ENCODE data around the gene CDHR5.
A peak's percentile ranks its signal among the peaks of the same experiment; 100 is the strongest.
"Not testable (repeated sequence)": the region's sequence is repeated elsewhere in the genome, so short reads cannot be mapped to it uniquely, and the experiment has no call there.

CDHR5 gene, protein sequence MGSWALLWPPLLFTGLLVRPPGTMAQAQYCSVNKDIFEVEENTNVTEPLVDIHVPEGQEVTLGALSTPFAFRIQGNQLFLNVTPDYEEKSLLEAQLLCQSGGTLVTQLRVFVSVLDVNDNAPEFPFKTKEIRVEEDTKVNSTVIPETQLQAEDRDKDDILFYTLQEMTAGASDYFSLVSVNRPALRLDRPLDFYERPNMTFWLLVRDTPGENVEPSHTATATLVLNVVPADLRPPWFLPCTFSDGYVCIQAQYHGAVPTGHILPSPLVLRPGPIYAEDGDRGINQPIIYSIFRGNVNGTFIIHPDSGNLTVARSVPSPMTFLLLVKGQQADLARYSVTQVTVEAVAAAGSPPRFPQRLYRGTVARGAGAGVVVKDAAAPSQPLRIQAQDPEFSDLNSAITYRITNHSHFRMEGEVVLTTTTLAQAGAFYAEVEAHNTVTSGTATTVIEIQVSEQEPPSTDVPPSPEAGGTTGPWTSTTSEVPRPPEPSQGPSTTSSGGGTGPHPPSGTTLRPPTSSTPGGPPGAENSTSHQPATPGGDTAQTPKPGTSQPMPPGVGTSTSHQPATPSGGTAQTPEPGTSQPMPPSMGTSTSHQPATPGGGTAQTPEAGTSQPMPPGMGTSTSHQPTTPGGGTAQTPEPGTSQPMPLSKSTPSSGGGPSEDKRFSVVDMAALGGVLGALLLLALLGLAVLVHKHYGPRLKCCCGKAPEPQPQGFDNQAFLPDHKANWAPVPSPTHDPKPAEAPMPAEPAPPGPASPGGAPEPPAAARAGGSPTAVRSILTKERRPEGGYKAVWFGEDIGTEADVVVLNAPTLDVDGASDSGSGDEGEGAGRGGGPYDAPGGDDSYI

DNA sequence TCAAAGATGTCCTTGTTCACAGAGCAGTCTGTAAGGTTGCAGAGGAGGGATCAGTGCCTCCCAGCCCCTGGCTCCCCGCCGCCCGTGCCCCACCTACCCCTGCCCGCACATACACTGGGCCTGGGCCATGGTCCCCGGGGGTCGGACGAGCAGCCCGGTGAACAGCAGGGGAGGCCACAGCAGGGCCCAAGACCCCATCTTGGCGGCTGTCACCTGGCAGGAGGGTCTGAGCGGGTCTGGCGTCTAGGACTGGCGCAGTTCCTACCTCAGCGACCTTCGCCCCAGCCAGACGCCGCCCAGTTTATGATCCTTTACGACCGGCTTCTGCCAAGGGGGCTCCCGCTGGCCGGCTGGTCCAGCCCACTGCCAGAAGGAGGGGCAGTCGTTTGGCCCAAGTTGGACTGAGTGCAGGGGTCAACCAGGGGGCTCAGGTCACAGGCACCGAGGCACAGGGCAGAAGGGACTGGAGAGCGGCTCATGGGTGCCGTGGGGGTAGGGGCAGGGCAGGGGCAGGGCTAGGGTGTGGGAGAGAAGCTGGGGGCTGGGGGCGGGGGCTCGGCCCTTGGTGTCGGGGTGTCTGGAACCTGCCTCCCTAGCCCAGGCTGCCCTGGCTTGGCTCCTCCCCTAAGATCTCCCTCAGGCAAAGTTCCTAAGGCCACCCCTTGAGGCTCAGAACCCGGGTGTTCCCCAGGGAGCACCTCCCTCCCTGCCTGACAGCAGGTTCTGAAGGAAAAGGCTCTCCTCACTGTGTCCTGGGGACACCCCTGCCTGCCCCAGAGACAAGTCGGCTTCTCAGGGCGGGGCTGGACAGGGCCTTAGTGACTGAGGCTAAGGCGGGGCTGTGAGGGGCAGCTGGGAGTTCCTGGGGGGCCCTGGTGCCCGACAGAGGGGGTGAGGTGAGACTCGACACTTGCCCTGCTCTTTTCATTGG lies at the start of gene CDHR5:
TSS of gene CDHR5 (minus strand) at position 251 of the 931 bp plus-strand sequence. CDS start at position 198, 53 bp downstream.
- DNase-seq (ENCODE audit: low read depth, low spot score): no peak

DNA sequence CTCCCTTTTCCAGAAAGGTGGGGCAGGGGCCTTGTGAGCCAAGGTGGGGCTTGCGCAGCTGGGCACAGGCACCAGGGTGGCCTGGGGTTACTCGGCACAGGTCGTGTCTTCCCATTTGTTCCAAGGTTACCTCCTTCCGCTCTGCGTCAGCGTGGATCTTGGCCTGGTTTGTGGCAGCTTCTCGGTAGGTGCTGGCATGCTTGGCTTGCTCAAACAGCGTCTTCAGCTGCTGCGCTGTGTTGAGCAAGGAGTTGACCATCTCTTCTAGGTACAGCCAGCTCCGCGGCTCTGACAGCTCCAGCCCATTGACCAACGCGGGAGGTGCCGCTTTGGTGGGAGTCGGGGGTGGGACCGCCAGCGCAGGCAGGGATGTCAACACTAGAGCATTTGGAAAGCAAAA lies 49.7 kb upstream of the CDHR5 start:
- no peak for DNase-seq (ENCODE audit: low read depth, low spot score)

DNA sequence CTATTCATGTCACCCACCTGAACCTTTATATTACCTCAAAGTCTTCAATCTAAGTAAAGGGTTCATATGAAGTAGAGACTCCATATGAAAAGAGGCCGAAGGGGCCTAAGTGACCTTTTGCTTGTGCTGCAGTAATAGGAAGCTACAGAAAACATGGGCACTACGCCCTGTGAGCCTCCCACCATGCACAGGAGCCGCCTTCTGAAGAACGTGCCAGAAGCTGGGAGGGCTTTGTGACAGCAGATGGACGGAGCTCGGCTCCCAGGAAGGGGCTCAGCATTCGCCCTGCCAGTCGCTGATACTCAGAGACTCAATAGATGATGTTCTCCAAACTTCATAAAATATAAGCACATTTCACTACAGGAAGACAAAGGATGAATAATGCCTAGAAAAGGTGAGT lies 49.1 kb upstream of the CDHR5 start:
- DNase-seq (ENCODE audit: low read depth, low spot score): no peak

DNA sequence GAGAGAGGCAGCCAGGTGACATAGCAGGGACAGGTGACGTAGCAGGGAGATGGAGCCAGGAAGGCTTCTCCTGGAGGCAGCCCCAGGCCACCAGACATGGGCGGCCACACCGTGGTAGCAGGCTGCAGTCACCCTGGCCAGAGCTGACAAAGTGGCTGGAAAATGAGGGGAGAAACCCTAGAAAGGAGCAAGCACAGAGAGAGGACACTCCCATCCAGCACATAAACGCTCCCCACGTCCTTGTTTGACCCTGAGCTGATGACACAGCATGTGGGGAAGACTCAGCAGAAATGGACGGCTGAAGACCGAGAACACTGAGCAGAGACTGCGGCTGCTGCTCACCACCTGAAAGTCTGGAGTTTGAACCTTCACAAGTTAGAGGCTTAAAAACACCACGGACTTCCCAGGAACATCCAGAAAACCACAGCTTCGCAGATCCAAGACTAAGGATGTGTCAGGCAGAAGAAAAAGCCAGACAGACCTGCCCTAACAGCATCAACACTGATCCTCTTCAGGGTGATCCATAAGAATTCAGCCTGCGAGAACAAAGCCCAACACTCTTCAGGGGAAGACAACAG lies 41.0 kb upstream of the CDHR5 start:
- DNase-seq (ENCODE audit: low read depth, low spot score): peak; percentile 7

DNA sequence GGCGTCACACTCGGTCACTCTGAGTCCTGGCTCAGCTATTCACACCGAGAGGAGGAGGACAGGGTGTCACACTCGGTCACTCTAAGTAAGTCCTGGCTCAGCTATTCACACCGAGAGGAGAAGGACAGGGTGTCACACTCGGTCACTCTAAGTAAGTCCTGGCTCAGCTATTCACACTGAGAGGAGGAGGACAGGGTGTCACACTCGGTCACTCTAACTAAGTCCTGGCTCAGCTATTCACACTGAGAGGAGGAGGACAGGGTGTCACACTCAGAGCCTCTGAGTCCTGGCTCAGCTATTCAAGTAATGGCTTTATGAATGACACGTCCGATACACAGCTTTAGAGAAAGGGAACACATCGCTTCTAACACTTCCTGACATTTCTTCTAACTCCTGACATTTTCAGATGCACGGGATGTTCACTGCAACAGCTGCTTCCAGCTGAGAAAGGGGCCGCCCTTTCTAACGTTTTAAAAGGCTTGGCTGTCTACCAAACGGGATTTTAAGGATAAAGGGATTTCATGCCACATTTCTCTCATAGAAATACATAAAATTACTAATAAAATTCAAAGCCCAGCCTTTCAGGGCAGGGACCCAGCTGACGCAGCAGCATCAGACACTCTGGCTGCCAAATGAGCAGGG lies 40.4 kb upstream of the CDHR5 start:
- DNase-seq (ENCODE audit: low read depth, low spot score): no peak

DNA sequence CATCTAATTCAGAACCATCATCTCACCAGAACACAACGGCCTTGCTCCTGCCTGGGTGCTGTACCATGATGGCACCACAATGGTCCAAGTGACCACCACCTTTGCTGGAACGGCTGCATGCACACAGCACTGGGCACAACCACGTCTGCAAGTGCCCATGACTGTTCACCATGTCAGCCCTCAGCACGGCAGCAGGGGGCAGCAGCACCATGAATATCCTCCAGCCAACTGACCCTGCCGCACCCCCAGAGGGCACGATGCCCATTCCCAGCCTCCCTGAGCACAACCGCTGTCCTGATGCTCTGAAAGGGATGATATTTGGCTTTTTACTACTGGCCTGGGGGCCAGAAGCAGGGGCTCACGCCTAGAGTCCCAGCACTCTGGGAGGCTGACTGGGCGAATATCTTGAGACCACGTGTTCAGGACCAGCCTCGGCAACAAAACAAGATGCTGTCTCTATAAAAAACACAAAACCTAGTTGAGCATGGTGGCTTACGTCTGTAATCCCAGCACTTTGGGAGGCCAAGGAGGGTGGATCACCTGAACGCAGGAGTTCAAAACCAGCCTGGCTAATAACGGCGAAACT lies 38.0 kb upstream of the CDHR5 start:
- peak; percentile 13 for DNase-seq (ENCODE audit: low read depth, low spot score)

DNA sequence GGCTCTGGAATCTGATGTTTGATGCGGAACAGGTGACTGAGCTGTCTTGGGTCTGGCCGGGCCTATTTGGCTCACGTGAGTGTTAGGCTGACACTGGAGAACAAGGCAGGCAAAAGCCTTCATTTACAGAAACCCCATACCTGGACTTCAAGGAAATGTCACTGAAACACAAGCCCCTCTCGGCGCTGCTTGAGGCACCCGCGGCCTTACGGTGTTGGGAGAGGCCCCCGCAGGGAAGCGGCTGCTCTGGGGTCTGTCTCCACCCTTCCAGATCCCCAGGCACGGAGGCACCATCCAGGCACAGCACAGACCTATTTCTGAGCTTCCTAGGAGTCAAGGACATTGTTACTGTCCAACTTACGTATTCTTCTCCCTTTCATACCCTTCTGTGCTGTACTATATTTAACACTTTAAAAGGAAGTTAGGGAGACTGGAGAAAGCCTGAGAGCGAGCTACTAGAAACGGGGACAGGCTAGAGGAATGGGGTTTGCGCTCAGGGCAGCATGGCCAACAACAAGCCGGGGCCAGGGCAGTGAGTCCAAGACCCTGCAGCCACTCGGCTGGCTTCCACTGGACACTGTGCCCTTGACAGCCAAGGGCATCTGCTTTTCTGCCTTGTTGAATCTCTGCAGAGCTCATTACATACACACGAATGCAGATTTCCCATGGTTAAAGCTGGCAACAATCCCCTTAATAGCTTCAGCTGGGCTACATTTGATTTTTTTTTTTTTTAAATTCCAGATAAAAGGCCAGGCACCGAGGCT lies 36.1 kb upstream of the CDHR5 start:
- DNase-seq (ENCODE audit: low read depth, low spot score): no peak

DNA sequence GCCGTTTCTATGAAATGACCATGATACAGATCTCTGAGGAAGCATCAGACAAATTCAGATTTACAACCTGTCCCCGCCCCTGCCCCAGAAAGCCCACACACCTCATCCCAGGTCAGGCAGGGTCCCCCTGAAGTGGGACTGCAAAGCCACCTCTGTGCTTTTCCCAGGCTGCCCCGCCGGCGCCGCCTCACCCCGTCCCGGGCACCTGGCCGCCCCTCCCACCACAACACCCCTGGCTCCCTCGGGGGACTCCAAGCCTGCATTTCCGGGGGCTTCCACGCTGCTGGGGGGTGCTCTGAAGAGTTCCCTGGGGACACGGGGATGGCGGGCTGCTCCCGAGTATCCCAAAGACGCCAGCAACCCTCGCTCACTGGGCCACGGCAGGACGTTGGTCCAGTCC lies 35.5 kb upstream of the CDHR5 start:
- DNase-seq (ENCODE audit: low read depth, low spot score): no peak

DNA sequence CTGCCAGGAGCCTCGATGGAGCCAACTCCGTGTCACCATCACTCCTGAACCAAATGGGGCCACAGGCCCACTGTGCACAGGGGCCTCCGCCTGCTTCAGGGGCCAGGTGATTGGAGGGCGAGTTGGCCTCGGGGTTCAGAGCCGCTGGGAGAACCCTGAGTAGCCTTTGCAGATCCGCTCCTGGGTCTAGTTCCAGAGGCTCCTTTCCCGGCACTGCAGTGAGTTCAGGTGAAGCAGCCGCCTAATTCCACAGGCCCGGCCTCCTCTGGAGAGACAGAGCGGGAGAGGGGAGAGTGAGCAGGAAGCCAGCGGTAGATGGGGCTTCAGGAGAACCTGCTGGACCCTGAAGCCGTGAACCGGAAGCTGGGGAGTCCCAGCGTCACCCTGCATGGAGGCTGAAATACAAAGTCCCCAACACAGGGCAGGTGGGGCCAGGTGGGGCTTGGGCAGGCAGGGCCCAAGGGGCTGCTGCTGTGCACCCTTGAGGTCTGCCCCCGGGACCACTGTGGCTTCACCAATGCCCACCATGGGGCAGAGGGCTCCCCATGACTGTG lies 34.9 kb upstream of the CDHR5 start:
- no peak for DNase-seq (ENCODE audit: low read depth, low spot score)

DNA sequence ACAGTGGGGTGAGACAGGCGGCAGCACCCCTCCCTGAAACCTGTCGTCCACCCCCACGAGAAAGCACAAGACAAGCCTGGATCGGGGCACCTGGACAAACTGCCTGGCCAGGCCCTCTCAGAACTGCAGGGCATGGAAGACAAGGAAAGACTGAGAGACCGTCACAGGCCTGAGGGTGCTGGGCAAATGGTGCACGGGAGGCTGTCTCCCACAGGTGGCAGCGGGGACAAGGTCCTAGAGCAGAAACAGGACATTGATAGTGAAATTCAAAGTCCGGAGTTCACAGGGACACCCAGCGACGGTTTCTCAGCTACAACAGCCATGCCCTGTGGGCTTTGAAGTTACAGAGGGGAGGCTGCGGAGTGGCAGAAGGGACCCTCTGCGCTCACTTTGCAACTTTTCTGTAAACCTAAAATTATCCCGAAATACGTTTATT lies 33.0 kb upstream of the CDHR5 start:
- DNase-seq (ENCODE audit: low read depth, low spot score): no peak

DNA sequence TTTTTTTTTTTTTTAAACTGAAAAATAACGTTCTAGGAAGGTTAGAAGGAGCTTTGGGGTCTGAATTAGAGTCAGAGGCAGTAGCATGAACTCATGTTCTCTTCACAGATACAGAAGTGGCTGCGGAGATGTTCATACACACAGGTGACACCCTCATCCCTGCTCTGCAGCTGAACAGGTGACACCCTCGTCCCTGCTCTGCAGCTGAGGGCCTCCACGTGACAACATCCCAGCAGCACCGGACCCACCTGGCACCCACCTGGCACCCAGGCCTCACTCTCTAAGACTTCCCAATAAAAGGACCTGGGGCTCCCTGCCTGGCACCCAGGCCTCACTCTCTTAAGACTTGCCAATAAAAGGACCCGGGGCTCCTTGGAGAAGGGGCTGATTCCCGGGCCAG lies 32.1 kb upstream of the CDHR5 start:
- no peak for DNase-seq (ENCODE audit: low read depth, low spot score)

DNA sequence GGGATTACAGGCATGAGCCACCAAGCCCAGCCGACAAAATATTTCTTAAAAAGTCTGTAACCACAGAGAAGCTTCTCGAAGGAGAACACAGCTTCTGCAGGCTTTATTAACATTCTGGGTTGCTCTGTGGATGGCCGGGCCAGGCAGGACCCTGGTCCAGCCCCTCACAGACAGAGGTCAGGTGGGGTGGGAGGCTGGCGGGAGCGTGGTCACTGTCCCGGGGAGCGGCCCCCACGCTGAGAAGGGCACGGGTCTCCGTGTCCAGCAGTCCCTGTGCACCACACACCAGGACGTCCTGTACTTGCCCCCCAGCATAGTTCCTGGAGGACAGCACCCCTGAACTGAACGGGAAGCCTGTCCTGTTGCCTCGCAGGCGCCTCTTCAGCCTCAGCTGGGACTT lies 31.7 kb upstream of the CDHR5 start:
- DNase-seq (ENCODE audit: low read depth, low spot score): no peak

DNA sequence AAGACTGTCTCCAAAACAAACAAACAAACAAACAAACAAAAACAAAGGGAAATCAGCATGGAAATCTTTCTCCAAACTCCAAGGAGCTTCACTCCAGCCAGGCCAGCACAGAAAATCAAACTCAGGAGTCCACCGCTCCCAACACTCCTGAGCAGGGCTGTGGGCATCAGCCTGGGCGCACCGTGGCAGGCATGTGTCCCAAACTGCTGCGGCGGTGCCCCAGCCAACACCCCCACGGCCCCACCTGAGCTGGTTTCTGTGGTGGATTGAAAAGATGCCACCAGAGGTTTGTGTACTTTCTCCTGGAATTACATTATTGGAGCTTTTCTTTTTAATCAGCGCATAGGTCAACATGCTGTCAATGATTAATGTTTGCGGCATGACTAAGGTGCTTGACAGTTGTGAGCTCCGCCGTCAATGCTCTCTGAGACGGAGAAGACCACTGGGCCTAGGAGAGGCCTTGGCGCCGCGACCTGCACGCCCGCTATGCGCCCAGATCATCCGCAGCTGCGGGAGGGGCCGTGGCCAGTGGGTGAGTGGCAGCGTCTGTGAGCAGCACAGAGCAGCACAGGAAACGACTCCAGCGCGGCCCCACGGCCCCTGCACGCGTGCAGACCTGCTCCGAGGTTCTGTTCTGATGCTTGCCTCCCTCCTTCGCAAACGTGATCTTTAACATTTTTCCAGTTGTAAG lies 30.4 kb upstream of the CDHR5 start:
- no peak for DNase-seq (ENCODE audit: low read depth, low spot score)

DNA sequence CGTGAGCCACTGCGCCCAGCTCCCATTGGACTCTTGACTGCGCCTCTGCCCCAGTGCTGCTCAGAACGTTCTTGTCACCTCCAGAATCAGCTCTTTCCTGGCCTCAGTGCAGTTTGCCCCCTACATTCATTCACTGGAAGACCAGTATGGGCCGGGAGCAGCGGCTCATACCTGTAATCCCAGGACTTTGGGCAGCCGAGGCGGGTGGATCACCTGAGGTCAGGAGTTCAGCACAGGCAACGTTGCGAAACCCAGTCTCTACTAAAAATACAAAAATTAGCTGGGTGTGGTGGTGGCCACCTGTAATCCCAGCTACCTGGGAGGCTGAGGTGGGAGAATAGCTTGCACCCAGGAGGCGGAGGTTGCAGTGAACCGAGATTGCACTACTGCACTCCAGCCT lies 29.7 kb upstream of the CDHR5 start:
- DNase-seq (ENCODE audit: low read depth, low spot score): not testable (repeated sequence)

DNA sequence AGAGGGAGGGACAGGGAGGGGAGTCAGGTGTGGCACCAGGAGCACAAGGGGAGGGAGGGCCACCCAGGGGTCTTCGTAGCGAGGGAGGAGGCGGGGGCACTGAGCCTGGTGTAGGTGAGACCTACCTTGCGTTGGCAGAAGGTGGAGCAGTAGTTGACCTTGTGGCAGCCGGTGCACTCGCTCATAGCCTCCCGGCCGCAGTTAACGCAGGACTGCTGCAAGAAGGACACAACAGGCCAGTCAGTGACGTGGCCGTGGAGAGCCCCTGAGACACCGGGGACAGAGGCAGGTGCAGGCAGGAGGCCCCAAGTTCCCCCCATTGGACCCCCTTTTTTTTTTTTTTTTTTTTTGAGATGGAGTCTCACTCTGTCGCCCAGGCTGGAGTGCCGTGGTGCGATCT lies 29.1 kb upstream of the CDHR5 start:
- no peak for DNase-seq (ENCODE audit: low read depth, low spot score)

DNA sequence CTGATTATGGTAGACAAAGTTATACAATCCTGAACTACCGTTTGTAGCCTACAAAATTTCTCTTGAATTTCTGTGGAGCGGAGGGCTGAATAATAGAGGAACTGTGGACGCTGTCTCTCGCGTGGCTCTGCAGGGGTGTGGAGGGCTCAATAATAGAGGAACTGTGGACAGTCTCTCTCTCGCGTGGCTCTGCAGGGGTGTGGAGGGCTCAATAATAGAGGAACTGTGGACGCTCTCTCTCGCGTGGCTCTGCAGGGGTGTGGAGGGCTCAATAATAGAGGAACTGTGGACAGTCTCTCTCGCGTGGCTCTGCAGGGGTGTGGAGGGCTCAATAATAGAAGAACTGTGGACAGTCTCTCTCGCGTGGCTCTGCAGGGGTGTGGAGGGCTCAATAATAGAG lies 28.4 kb upstream of the CDHR5 start:
- not testable (repeated sequence) for DNase-seq (ENCODE audit: low read depth, low spot score)

DNA sequence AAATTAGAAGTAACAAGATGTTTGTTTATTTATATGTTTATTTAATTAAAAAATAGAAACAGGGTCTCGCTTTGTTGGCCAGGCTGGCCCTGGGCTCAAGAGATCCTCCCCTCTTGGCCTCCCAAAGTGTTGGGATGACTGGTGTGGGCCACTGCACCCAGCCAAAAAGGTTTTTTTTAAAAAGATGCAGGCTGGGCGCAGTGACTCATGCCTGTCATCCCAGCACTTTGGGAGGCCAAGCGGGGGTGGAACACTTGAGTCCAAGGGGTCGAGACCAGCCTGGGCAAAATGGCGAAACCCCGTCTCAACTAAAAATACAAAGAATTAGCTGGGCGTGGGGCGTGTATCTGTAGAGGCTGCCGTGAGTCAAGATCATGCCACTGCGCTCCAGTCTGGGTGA lies 25.7 kb upstream of the CDHR5 start:
- DNase-seq (ENCODE audit: low read depth, low spot score): no peak

DNA sequence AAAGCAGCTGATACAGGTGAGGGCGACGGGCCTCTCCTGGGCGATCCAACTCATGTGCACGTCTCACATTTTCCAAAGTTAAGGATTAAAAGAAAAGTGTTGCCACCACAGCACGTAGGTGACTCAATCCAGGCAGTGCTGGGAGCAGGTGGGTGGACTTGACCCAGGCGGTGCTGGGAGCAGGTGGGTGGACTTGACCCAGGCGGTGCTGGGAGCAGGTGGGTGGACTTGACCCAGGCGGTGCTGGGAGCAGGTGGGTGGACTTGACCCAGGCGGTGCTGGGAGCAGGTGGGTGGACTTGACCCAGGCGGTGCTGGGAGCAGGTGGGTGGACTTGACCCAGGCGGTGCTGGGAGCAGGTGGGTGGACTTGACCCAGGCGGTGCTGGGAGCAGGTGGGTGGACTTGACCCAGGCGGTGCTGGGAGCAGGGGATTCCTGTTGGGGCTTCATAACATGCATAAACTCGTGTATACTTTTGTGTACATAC lies 23.0 kb upstream of the CDHR5 start:
- DNase-seq (ENCODE audit: low read depth, low spot score): not testable (repeated sequence)

DNA sequence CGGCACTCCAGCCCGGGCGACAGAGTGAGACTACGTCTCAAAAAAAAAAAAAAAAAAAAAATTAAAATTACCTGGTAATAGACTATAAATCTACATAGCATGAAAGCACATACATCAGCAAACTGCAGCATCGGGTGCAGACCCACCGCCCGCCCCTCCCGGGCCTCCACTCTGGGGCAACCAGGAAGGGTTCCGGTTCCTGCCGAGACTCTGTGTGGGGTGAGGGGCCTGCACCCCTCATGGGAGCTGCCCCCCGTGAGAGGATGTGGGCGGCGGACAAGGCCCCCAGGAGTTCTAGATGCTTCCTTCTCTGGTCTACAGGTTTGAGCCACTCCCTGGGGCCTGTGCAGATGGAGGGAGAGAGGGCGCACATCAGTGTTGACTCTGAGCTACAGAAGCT lies 21.5 kb upstream of the CDHR5 start:
- no peak for DNase-seq (ENCODE audit: low read depth, low spot score)
